ENCODE results near the gene INSM2. TPM values are rescaled to one million over a fixed set of nuclear protein-coding genes. Genes with fewer than 3 reads are reported as not detected.

Gene INSM2
- total RNA-seq, 1 donor from 2014 or later: not detected

GRCh38 chr14:35534208-35534872 is 376 bp downstream of the INSM2 start:
- DNase-seq: peak; percentile 66
- H3K9me3 ChIP-seq: no peaks in the 10 kb centered on the region
- peak overlapping the region; percentile 51 for H3K4me3 ChIP-seq
- H3K27me3 ChIP-seq: peaks cover 50% of the 10 kb centered on the region
- ATAC-seq: no peak
- intact Hi-C loops (cut with DNase I): no loop called here
- TF ChIP-seq CTCF (IDR thresholded peaks at IDR 0.05): no peak
- no peak overlapping the region for H3K27ac ChIP-seq
- no peaks in the 10 kb centered on the region for H3K36me3 ChIP-seq
- H3K4me1 ChIP-seq: peaks cover 22% of the 10 kb centered on the region

GRCh38 chr14:35534873-35535482 is 1.0 kb downstream of the INSM2 start:
- H3K9me3 ChIP-seq: no peaks in the 10 kb centered on the region
- intact Hi-C loops (cut with DNase I): no loop called here
- H3K4me3 ChIP-seq: peak overlapping the region; percentile 51
- peaks cover 22% of the 10 kb centered on the region for H3K4me1 ChIP-seq
- DNase-seq (peak; percentile 82), ATAC-seq (peak; percentile 97)
- H3K27me3 ChIP-seq: peaks cover 50% of the 10 kb centered on the region
- no peaks in the 10 kb centered on the region for H3K36me3 ChIP-seq
- TF ChIP-seq CTCF (IDR thresholded peaks at IDR 0.05): no peak
- no peak overlapping the region for H3K27ac ChIP-seq

- intact Hi-C loops (cut with DNase I): no loop called here
- H3K9me3 ChIP-seq: no peaks in the 10 kb centered on the region
- no peaks in the 10 kb centered on the region for H3K36me3 ChIP-seq
- no peak overlapping the region for H3K4me3 ChIP-seq
- peaks cover 50% of the 10 kb centered on the region for H3K27me3 ChIP-seq
- ATAC-seq (no peak), DNase-seq (no peak)
- TF ChIP-seq CTCF (IDR thresholded peaks at IDR 0.05): no peak
- H3K27ac ChIP-seq: no peak overlapping the region
- H3K4me1 ChIP-seq: peaks cover 22% of the 10 kb centered on the region
Observed at GRCh38 chr14:35535483-35536112, 1.6 kb downstream of the INSM2 start.

- intact Hi-C loops (cut with DNase I): no loop called here
- no peaks in the 10 kb centered on the region for H3K9me3 ChIP-seq
- no peak overlapping the region for H3K27ac ChIP-seq
- DNase-seq: no peak
- H3K27me3 ChIP-seq: peaks cover 10% of the 10 kb centered on the region
- H3K4me3 ChIP-seq: no peak overlapping the region
- ATAC-seq: no peak
- H3K36me3 ChIP-seq: no peaks in the 10 kb centered on the region
- peaks cover 5% of the 10 kb centered on the region for H3K4me1 ChIP-seq
- TF ChIP-seq CTCF (IDR thresholded peaks at IDR 0.05): no peak
Observed at GRCh38 chr14:35539969-35540368, 6.0 kb downstream of the INSM2 start.

GRCh38 chr14:35543006-35543405 is 9.0 kb downstream of the INSM2 start:
- Histone ChIP-seq H3K27me3 (no peaks in the 10 kb centered on the region), H3K36me3 (no peaks in the 10 kb centered on the region), H3K27ac (no peak overlapping the region), H3K4me3 (no peak overlapping the region), H3K9me3 (no peaks in the 10 kb centered on the region), H3K4me1 (no peaks in the 10 kb centered on the region)
- DNase-seq (no peak), ATAC-seq (no peak)
- TF ChIP-seq CTCF (IDR thresholded peaks at IDR 0.05): no peak
- intact Hi-C loops (cut with DNase I): no loop called here

All from upper lobe of right lung (tissue), 1 donor.